ENCODE measurements around the gene FAF1.
A peak's percentile ranks its signal among the peaks of the same experiment; 100 is the strongest.

- TF ChIP-seq EP300 (IDR thresholded peaks at IDR 0.05; ENCODE audit: borderline replicate concordance) = no peak
- peak; percentile 78 for TF ChIP-seq MAX (IDR thresholded peaks at IDR 0.05)
- TF ChIP-seq RAD21 (IDR thresholded peaks at IDR 0.05; ENCODE audit: low read depth) = no peak
- peak; percentile 46; the same call in 1 of the 2 replicates for TF ChIP-seq TAF1 (IDR thresholded peaks at IDR 0.05; ENCODE audit: low read depth)
- TF ChIP-seq YY1 (IDR thresholded peaks at IDR 0.05; ENCODE audit: low read depth) = 0 out of 2 replicates have a peak, but pooled peaks have one; percentile 42
- no peak for TF ChIP-seq EGR1 (IDR thresholded peaks at IDR 0.05)
- TF ChIP-seq CREB1 (IDR thresholded peaks at IDR 0.05; ENCODE audit: low read depth) = no peak
- peak; percentile 15; the same call in 1 of the 2 replicates for TF ChIP-seq ZBTB7A (IDR thresholded peaks at IDR 0.05; ENCODE audit: low read depth)
- TF ChIP-seq REST (IDR thresholded peaks at IDR 0.05; ENCODE audit: low read depth) = no peak
Observed at GRCh38 chr1:50978144-50978851, 18.2 kb upstream of the FAF1 start.
